Measurements from ENCODE around the gene NUDT4.

GRCh38 chr12:93365616-93366405 lies 11.9 kb upstream of the NUDT4 start:
- TF ChIP-seq CTCF (IDR thresholded peaks at IDR 0.05; ENCODE audit: low read length) (no peak), EZH2phosphoT487 (IDR thresholded peaks at IDR 0.05; ENCODE audit: low read length) (no peak)

Data from MM.1S (cell line).